OCI-LY1 (cell line): ENCODE data around the gene RTKN.
"Not testable (repeated sequence)": the region's sequence is repeated elsewhere in the genome, so short reads cannot be mapped to it uniquely, and the experiment has no call there.

Experiments used
- H2AFZ ChIP-seq: fragments of 200-600 bp; sonication (generic), shearing (Covaris generic); 2 replicates; pipeline ENCODE4 v1.6.0; 2014; ENCODE audit warnings: antibody characterized with exemption, mild to moderate bottlenecking, low read length
- H3F3A ChIP-seq: fragments of 200-600 bp; sonication (generic), shearing (Covaris generic); 2 replicates; pipeline ENCODE4 v1.6.0; 2014; ENCODE audit warnings: mild to moderate bottlenecking, antibody characterized with exemption, low read length, moderate library complexity; ENCODE audit not compliant: insufficient read depth
- H3K27ac ChIP-seq: fragments of 200-600 bp; sonication (generic); 2 replicates; pipeline ENCODE4 v1.5.1; 2014; ENCODE audit warnings: low read length, mixed run types, mild to moderate bottlenecking, low read depth; ENCODE audit not compliant: poor library complexity, severe bottlenecking
- H3K27me3 ChIP-seq: fragments of 200-600 bp; sonication (generic); 2 replicates; pipeline ENCODE4 v1.6.0; 2014; ENCODE audit warnings: antibody characterized with exemption, mild to moderate bottlenecking, low read length, moderate library complexity; ENCODE audit not compliant: insufficient read depth
- H3K36me3 ChIP-seq: fragments of 200-600 bp; sonication (generic); 2 replicates; pipeline ENCODE4 v1.6.1; 2014; ENCODE audit warnings: mild to moderate bottlenecking, antibody characterized with exemption, low read length, moderate library complexity, mixed read lengths; ENCODE audit not compliant: insufficient read depth
- H3K4me1 ChIP-seq: fragments of 200-600 bp; sonication (generic); 2 replicates; pipeline ENCODE4 v1.5.1; 2014; ENCODE audit warnings: mild to moderate bottlenecking, low read length, moderate library complexity; ENCODE audit not compliant: insufficient read depth, severe bottlenecking
- H3K4me2 ChIP-seq: fragments of 200-600 bp; sonication (generic), shearing (Covaris generic); 2 replicates; pipeline ENCODE4 v1.6.1; 2014; ENCODE audit warnings: low read length
- H3K4me3 ChIP-seq: fragments of 200-600 bp; sonication (generic); 2 replicates; pipeline ENCODE4 v1.5.1; 2014; ENCODE audit warnings: low read length, low read depth, mild to moderate bottlenecking, mixed read lengths; ENCODE audit not compliant: poor library complexity, severe bottlenecking
- H3K79me2 ChIP-seq: fragments of 200-600 bp; shearing (Covaris generic); 2 replicates; pipeline ENCODE4 v1.6.1; 2016; ENCODE audit warnings: mixed run types, low read length, mixed read lengths; ENCODE audit not compliant: insufficient read depth
- H3K9ac ChIP-seq: fragments of 200-600 bp; sonication (generic), shearing (Covaris generic); 2 replicates; pipeline ENCODE4 v1.6.1; 2014; ENCODE audit warnings: mild to moderate bottlenecking, low read length, mixed read lengths
- H3K9me2 ChIP-seq: fragments of 200-600 bp; sonication (generic), shearing (Covaris generic); 2 replicates; pipeline ENCODE4 v1.6.1; 2014; ENCODE audit warnings: low read depth, mild to moderate bottlenecking, low read length, mixed read lengths
- H3K9me3 ChIP-seq: fragments of 200-600 bp; shearing (Covaris generic); 2 replicates; pipeline ENCODE4 v1.6.1; 2014; ENCODE audit warnings: low read length, mixed read lengths
- H4K20me1 ChIP-seq: fragments of 200-600 bp; sonication (generic), shearing (Covaris generic); 2 replicates; pipeline ENCODE4 v1.6.0; 2016; ENCODE audit warnings: mild to moderate bottlenecking, low read length; ENCODE audit not compliant: insufficient read depth
- CTCF ChIP-seq: fragments of 200-600 bp; sonication (generic), shearing (Covaris generic); IDR thresholded peaks from 2 replicates; pipeline ENCODE4 v1.5.1; 2017; ENCODE audit warnings: mild to moderate bottlenecking, antibody characterized with exemption, low read length, moderate library complexity, mixed read lengths
- EZH2 ChIP-seq: fragments of 200-600 bp; sonication (generic), shearing (Covaris generic); IDR thresholded peaks from 2 replicates; pipeline ENCODE4 v1.8.0; 2017; ENCODE audit warnings: borderline replicate concordance, mixed run types, mild to moderate bottlenecking, antibody characterized with exemption, low read length, moderate library complexity, mixed read lengths

The RTKN gene

GRCh38 chr2:74448771-74449170 lies 7.0 kb upstream of the RTKN start:
- Histone ChIP-seq H3K4me3 (no peak overlapping the region), H2AFZ (no peak overlapping the region), H3K4me2 (no peak overlapping the region), H3K9ac (no peak overlapping the region), H3K9me3 (no peaks in the 10 kb centered on the region), H3K36me3 (no peaks in the 10 kb centered on the region), H4K20me1 (no peaks in the 10 kb centered on the region), H3F3A (no peaks in the 10 kb centered on the region), H3K4me1 (peaks cover 17% of the 10 kb centered on the region), H3K27ac (no peak overlapping the region), H3K27me3 (0 out of 2 replicates have a peak, but pooled peaks cover 4% of the 10 kb centered on the region), H3K9me2 (no peaks in the 10 kb centered on the region), H3K79me2 (no peaks in the 10 kb centered on the region)
- TF ChIP-seq CTCF, result no peak
- no peak for TF ChIP-seq EZH2

GRCh38 chr2:74447230-74447999 lies 5.7 kb upstream of the RTKN start:
- Histone ChIP-seq H3K9me3 (no peaks in the 10 kb centered on the region), H2AFZ (no peak overlapping the region), H3F3A (no peaks in the 10 kb centered on the region), H3K36me3 (no peaks in the 10 kb centered on the region), H3K27me3 (0 out of 2 replicates have a peak, but pooled peaks cover 4% of the 10 kb centered on the region), H3K9me2 (no peaks in the 10 kb centered on the region), H3K27ac (no peak overlapping the region), H4K20me1 (no peaks in the 10 kb centered on the region), H3K4me1 (peaks cover 11% of the 10 kb centered on the region), H3K79me2 (no peaks in the 10 kb centered on the region), H3K9ac (no peak overlapping the region), H3K4me3 (no peak overlapping the region), H3K4me2 (no peak overlapping the region)
- TF ChIP-seq EZH2 (no peak), CTCF (no peak)

GRCh38 chr2:74444498-74445318 lies 3.0 kb upstream of the RTKN start:
- H3K27ac ChIP-seq, result no peak overlapping the region
- H3K9me3 ChIP-seq, result no peaks in the 10 kb centered on the region
- no peaks in the 10 kb centered on the region for H3K36me3 ChIP-seq
- H2AFZ ChIP-seq, result no peak overlapping the region
- H3K27me3 ChIP-seq, result peaks cover 12% of the 10 kb centered on the region; the same call in 1 of the 2 replicates
- no peaks in the 10 kb centered on the region for H3K79me2 ChIP-seq
- H3K9ac ChIP-seq, result no peak overlapping the region
- no peaks in the 10 kb centered on the region for H3F3A ChIP-seq
- H3K4me3 ChIP-seq, result no peak overlapping the region
- no peak overlapping the region for H3K4me2 ChIP-seq
- peaks cover 25% of the 10 kb centered on the region for H3K4me1 ChIP-seq
- no peak for TF ChIP-seq EZH2
- no peak for TF ChIP-seq CTCF
- H3K9me2 ChIP-seq, result no peaks in the 10 kb centered on the region
- H4K20me1 ChIP-seq, result no peaks in the 10 kb centered on the region

GRCh38 chr2:74442483-74443297 lies 953 bp upstream of the RTKN start:
- H3K36me3 ChIP-seq, H2AFZ ChIP-seq, H4K20me1 ChIP-seq, H3K9ac ChIP-seq, H3F3A ChIP-seq, H3K4me3 ChIP-seq, H3K79me2 ChIP-seq, H3K9me3 ChIP-seq, H3K27ac ChIP-seq, H3K9me2 ChIP-seq: not testable (repeated sequence)
- H3K4me1 ChIP-seq, result peaks cover 25% of the 10 kb centered on the region
- H3K4me2 ChIP-seq, result peak overlapping the region; percentile 43
- peaks cover 12% of the 10 kb centered on the region; the same call in 1 of the 2 replicates for H3K27me3 ChIP-seq
